WTC11 (cell line): ENCODE measurements around the gene KCNC2. TPM values are rescaled to one million over a fixed set of nuclear protein-coding genes. Genes with fewer than 3 reads are reported as not detected.

Source experiments
- ATAC-seq: fragments of 200-7000 bp; cut with Tn5 transposase; 2 replicates; pipeline ENCODE4 v1.10.0; 2021; ENCODE audit warnings: mild to moderate bottlenecking, moderate library complexity
- CTCF ChIA-PET: fragments of 300-600 bp; sonication (Branson Sonifier 250); formaldehyde crosslinking; loops from one replicate; lab custom pipeline; 2021; ENCODE audit warnings: antibody characterized with exemption; lab: Charles Lee
- POLR2A ChIA-PET: fragments of 350-600 bp; sonication (Branson Sonifier 250); formaldehyde crosslinking; loops from one replicate; lab custom pipeline; 2021; ENCODE audit warnings: antibody characterized with exemption; lab: Charles Lee
- DNase-seq: peaks from one replicate; pipeline ENCODE4 v3.0.0; 2021; ENCODE audit warnings: low spot score
- H3K27ac Mint-ChIP-seq: 2 replicates; pipeline ENCODE4 v1.8.0; 2021; ENCODE audit warnings: mixed read lengths
- H3K27me3 Mint-ChIP-seq: 2 replicates; pipeline ENCODE4 v1.8.0; 2021; ENCODE audit warnings: low read depth, mild to moderate bottlenecking, moderate library complexity, mixed read lengths
- H3K36me3 Mint-ChIP-seq: 2 replicates; pipeline ENCODE4 v1.8.0; 2021; ENCODE audit warnings: mixed read lengths
- H3K4me1 Mint-ChIP-seq: 2 replicates; pipeline ENCODE4 v1.8.0; 2022; ENCODE audit warnings: mixed read lengths
- H3K4me3 Mint-ChIP-seq: 2 replicates; pipeline ENCODE4 v1.8.0; 2021; ENCODE audit warnings: mild to moderate bottlenecking, moderate library complexity, mixed read lengths
- H3K9me3 Mint-ChIP-seq: 2 replicates; pipeline ENCODE4 v1.8.0; 2021; ENCODE audit warnings: mixed read lengths
- ATF1 ChIP-seq: sonication (generic); formaldehyde crosslinking; IDR thresholded peaks from 2 replicates; pipeline ENCODE4 v1.8.1; 2023; ENCODE audit warnings: mild to moderate bottlenecking, moderate library complexity, missing genetic modification reagents
- ATF3 ChIP-seq: sonication (generic); formaldehyde crosslinking; conservative IDR thresholded peaks from 2 replicates; pipeline ENCODE4 v1.8.1; 2022; ENCODE audit warnings: mild to moderate bottlenecking, missing genetic modification reagents
- ESRRA ChIP-seq: sonication (generic); formaldehyde crosslinking; IDR thresholded peaks from 2 replicates; pipeline ENCODE4 v1.8.1; 2022; ENCODE audit warnings: mild to moderate bottlenecking, missing genetic modification reagents, borderline replicate concordance
- ETV6 ChIP-seq: sonication (generic); formaldehyde crosslinking; IDR thresholded peaks from 2 replicates; pipeline ENCODE4 v1.8.1; 2022; ENCODE audit warnings: mild to moderate bottlenecking, missing genetic modification reagents
- IRF2 ChIP-seq: sonication (generic); formaldehyde crosslinking; IDR thresholded peaks from 2 replicates; pipeline ENCODE4 v1.8.0; 2022; ENCODE audit warnings: low read depth, missing genetic modification reagents, borderline replicate concordance
- JUN ChIP-seq: sonication (generic); formaldehyde crosslinking; IDR thresholded peaks from 2 replicates; pipeline ENCODE4 v1.8.0; 2023; ENCODE audit warnings: mild to moderate bottlenecking, missing genetic modification reagents
- MXD4 ChIP-seq: fragments of 250-450 bp; sonication (Bioruptor Pico); IDR thresholded peaks from 2 replicates; pipeline ENCODE4 v1.8.0; 2021; ENCODE audit warnings: mild to moderate bottlenecking, moderate library complexity, borderline replicate concordance
- MYBL2 ChIP-seq: sonication (generic); formaldehyde crosslinking; IDR thresholded peaks from 2 replicates; pipeline ENCODE4 v1.8.1; 2023; ENCODE audit warnings: mild to moderate bottlenecking, moderate library complexity, missing genetic modification reagents
- NFATC4 ChIP-seq: fragments of 250-450 bp; sonication (Bioruptor Pico); IDR thresholded peaks from 2 replicates; pipeline ENCODE4 v1.9.0; 2021; ENCODE audit warnings: mild to moderate bottlenecking
- NFYB ChIP-seq: sonication (generic); formaldehyde crosslinking; conservative IDR thresholded peaks from 2 replicates; pipeline ENCODE4 v1.8.0; 2022; ENCODE audit warnings: low read depth, missing genetic modification reagents
- OVOL2 ChIP-seq: fragments of 250-450 bp; sonication (Bioruptor Pico); IDR thresholded peaks from 2 replicates; pipeline ENCODE4 v1.9.0; 2021; ENCODE audit warnings: mild to moderate bottlenecking, borderline replicate concordance
- TEAD4 ChIP-seq: sonication (generic); formaldehyde crosslinking; IDR thresholded peaks from 2 replicates; pipeline ENCODE4 v1.8.0; 2022; ENCODE audit warnings: mild to moderate bottlenecking, missing genetic modification reagents
- TP53 ChIP-seq: sonication (generic); formaldehyde crosslinking; IDR thresholded peaks from 2 replicates; pipeline ENCODE4 v1.8.1; 2023; ENCODE audit warnings: mild to moderate bottlenecking, missing genetic modification reagents
- ZNF232 ChIP-seq: sonication (generic); formaldehyde crosslinking; IDR thresholded peaks from 2 replicates; pipeline ENCODE4 v1.8.0; 2022; ENCODE audit warnings: mild to moderate bottlenecking, missing genetic modification reagents
- ZNF263 ChIP-seq: sonication (generic); formaldehyde crosslinking; IDR thresholded peaks from 2 replicates; pipeline ENCODE4 v1.8.1; 2022; ENCODE audit warnings: low read depth, mild to moderate bottlenecking, moderate library complexity, missing genetic modification reagents
- total RNA-seq: library from RNA; stranded (reverse); gene quantifications from 3 replicates; pipeline ENCODE4 v1.2.3, GENCODE V29; 2021
- TF ChIP-seq, protein P1 (sequence below): sonication (generic); formaldehyde crosslinking; IDR thresholded peaks from 2 replicates; pipeline ENCODE4 v1.8.1; 2023; ENCODE audit warnings: mild to moderate bottlenecking, moderate library complexity, missing genetic modification reagents
- TF ChIP-seq, protein P2 (sequence below): sonication (generic); formaldehyde crosslinking; IDR thresholded peaks from 2 replicates; pipeline ENCODE4 v1.8.1; 2023; ENCODE audit warnings: mild to moderate bottlenecking, missing genetic modification reagents
- TF ChIP-seq, protein P3 (sequence below): sonication (generic); formaldehyde crosslinking; IDR thresholded peaks from 2 replicates; pipeline ENCODE4 v1.8.1; 2022; ENCODE audit warnings: mild to moderate bottlenecking, missing genetic modification reagents, moderate library complexity, borderline replicate concordance
- TF ChIP-seq, protein P4 (sequence below): fragments of 250-450 bp; sonication (Bioruptor Pico); IDR thresholded peaks from 2 replicates; pipeline ENCODE4 v1.9.0; 2021; ENCODE audit warnings: mild to moderate bottlenecking
- TF ChIP-seq, protein P5 (sequence below): sonication (generic); formaldehyde crosslinking; IDR thresholded peaks from 2 replicates; pipeline ENCODE4 v1.8.0; 2022; ENCODE audit warnings: mild to moderate bottlenecking, missing genetic modification reagents

Gene KCNC2
- total RNA-seq, 1 experiment from 2014 or later, result not detected

DNA sequence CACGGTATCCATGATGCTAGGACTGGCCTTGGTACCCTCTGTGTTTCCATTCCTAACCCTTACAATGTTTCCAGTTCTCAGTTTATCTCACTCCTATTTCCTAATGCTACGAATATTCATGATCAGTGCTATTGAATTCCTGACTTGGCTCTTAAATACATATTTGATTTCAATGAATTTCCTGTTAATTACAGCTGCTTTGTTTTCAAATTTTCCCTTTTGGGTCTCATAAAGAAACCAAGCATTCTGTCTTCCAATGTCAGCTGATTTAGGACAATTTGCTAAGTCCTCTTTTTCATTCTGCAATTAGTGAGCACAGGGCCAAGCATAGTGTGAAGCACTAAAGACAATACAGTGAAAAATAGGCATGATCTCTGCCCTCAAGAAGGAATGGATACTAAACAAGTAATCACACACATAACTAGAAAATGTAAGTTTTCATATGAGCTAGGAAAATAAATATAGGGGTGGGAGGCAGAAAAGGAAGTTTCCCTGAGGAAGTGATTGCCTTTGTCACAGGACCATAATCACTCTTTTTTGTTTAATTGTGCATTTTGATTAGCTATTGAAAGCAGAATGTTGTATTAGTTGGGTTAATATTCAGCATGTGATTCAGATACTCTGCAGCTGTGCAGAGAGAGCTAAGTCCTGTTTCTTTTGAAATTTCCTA lies 88.5 kb downstream of the KCNC2 start (continued):
- TF ChIP-seq, protein P1, sequence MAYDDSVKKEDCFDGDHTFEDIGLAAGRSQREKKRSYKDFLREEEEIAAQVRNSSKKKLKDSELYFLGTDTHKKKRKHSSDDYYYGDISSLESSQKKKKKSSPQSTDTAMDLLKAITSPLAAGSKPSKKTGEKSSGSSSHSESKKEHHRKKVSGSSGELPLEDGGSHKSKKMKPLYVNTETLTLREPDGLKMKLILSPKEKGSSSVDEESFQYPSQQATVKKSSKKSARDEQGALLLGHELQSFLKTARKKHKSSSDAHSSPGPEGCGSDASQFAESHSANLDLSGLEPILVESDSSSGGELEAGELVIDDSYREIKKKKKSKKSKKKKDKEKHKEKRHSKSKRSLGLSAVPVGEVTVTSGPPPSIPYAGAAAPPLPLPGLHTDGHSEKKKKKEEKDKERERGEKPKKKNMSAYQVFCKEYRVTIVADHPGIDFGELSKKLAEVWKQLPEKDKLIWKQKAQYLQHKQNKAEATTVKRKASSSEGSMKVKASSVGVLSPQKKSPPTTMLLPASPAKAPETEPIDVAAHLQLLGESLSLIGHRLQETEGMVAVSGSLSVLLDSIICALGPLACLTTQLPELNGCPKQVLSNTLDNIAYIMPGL, result no peak
- TF ChIP-seq ETV6 (CRISPR knock-in tag), result no peak
- TF ChIP-seq, protein P2, sequence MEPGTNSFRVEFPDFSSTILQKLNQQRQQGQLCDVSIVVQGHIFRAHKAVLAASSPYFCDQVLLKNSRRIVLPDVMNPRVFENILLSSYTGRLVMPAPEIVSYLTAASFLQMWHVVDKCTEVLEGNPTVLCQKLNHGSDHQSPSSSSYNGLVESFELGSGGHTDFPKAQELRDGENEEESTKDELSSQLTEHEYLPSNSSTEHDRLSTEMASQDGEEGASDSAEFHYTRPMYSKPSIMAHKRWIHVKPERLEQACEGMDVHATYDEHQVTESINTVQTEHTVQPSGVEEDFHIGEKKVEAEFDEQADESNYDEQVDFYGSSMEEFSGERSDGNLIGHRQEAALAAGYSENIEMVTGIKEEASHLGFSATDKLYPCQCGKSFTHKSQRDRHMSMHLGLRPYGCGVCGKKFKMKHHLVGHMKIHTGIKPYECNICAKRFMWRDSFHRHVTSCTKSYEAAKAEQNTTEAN (CRISPR knock-in tag), result no peak

DNA sequence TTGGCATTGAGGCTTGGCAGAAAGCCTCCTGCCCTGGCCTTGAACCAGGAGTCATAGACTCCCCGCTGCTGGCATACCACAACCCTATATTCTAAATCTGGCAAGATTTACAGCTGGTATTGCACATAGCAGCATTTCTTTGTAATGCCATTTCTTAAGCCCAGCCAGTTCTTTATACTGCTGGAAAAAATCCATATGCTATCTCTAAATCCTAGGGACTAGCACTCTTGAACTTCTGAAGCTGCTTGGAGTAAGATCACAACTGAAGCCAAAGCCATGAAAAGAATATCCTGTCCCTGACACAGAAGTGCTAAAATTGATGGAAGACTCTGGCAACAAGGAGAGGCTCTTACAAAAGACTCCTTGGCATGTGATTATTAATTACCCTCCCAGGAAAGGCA lies 89.3 kb downstream of the KCNC2 start:
- no peaks in the 10 kb centered on the region for H3K9me3 Mint-ChIP-seq
- POLR2A ChIA-PET, result no interaction called here
- no peak for ATAC-seq

DNA sequence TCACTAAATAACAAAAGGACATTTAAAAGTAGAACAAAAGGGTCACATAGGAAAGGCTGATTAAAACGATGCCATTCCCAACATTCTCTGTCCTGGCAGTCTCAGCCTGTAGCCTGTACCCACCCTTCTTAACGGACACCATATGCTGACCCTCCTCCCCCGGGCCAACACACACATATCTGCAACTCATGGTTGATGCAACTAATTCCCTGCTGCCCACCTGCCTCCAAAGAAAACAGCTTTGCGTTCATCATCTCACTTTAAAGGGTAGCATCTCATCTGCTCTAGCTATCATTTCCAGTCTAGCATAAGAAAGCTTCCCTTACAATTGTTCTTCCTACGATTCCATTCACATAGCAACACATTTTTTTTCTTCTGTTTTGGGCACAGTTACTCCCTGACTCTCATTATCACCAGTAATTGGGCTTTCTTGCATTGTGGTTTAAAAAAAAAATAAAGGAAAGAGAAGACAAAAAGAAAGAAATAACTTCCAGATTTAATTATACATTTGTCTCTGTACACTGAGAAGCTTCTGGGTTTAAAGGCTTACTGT lies 92.9 kb downstream of the KCNC2 start:
- DNase-seq, result no peak
- no peaks in the 10 kb centered on the region for H3K9me3 Mint-ChIP-seq
- ATAC-seq, result no peak
- H3K4me1 Mint-ChIP-seq, result no peaks in the 10 kb centered on the region
- no peaks in the 10 kb centered on the region for H3K36me3 Mint-ChIP-seq
- H3K4me3 Mint-ChIP-seq, result no peak overlapping the region
- ChIA-PET CTCF (no interaction called here), POLR2A (no interaction called here)
- no peak overlapping the region for H3K27ac Mint-ChIP-seq
- no peaks in the 10 kb centered on the region for H3K27me3 Mint-ChIP-seq
- no peak for TF ChIP-seq TEAD4
- TF ChIP-seq NFATC4 (CRISPR knock-in tag), result no peak
- TF ChIP-seq, protein P3, sequence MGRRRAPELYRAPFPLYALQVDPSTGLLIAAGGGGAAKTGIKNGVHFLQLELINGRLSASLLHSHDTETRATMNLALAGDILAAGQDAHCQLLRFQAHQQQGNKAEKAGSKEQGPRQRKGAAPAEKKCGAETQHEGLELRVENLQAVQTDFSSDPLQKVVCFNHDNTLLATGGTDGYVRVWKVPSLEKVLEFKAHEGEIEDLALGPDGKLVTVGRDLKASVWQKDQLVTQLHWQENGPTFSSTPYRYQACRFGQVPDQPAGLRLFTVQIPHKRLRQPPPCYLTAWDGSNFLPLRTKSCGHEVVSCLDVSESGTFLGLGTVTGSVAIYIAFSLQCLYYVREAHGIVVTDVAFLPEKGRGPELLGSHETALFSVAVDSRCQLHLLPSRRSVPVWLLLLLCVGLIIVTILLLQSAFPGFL (CRISPR knock-in tag), result no peak
- TF ChIP-seq, protein P1, result no peak
- no peak for TF ChIP-seq OVOL2 (CRISPR knock-in tag)
- no peak for TF ChIP-seq IRF2
- no peak for TF ChIP-seq TP53
- no peak for TF ChIP-seq ZNF232 (CRISPR knock-in tag)
- no peak for TF ChIP-seq ESRRA (CRISPR knock-in tag)
- TF ChIP-seq ATF3 (CRISPR knock-in tag), result no peak
- TF ChIP-seq, protein P4, sequence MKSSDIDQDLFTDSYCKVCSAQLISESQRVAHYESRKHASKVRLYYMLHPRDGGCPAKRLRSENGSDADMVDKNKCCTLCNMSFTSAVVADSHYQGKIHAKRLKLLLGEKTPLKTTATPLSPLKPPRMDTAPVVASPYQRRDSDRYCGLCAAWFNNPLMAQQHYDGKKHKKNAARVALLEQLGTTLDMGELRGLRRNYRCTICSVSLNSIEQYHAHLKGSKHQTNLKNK, result no peak
- no peak for TF ChIP-seq JUN (CRISPR knock-in tag)
- no peak for TF ChIP-seq MYBL2 (CRISPR knock-in tag)
- TF ChIP-seq MXD4 (CRISPR knock-in tag), result no peak
- no peak for TF ChIP-seq ATF1
- no peak for TF ChIP-seq ZNF263 (CRISPR knock-in tag)
- no peak for TF ChIP-seq NFYB

More for the DNA sequence above, 89.3 kb downstream of the KCNC2 start:
- no peaks in the 10 kb centered on the region for H3K27me3 Mint-ChIP-seq
- H3K4me1 Mint-ChIP-seq, result no peaks in the 10 kb centered on the region
- H3K27ac Mint-ChIP-seq, result no peak overlapping the region
- DNase-seq, result no peak
- CTCF ChIA-PET, result no interaction called here
- H3K4me3 Mint-ChIP-seq, result no peak overlapping the region
- TF ChIP-seq, protein P5, sequence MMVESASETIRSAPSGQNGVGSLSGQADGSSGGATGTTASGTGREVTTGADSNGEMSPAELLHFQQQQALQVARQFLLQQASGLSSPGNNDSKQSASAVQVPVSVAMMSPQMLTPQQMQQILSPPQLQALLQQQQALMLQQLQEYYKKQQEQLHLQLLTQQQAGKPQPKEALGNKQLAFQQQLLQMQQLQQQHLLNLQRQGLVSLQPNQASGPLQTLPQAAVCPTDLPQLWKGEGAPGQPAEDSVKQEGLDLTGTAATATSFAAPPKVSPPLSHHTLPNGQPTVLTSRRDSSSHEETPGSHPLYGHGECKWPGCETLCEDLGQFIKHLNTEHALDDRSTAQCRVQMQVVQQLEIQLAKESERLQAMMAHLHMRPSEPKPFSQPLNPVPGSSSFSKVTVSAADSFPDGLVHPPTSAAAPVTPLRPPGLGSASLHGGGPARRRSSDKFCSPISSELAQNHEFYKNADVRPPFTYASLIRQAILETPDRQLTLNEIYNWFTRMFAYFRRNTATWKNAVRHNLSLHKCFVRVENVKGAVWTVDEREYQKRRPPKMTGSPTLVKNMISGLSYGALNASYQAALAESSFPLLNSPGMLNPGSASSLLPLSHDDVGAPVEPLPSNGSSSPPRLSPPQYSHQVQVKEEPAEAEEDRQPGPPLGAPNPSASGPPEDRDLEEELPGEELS (CRISPR knock-in tag), result no peak
- no peaks in the 10 kb centered on the region for H3K36me3 Mint-ChIP-seq
